H9 (cell line): ENCODE measurements around the gene RASGRF2. TPM values are rescaled to one million over a fixed set of nuclear protein-coding genes. Genes with fewer than 3 reads are reported as not detected.

Experiments used
- DNase-seq: peaks from one replicate; pipeline ENCODE4 v3.0.0-alpha.2; 2017
- H2AFZ ChIP-seq: one replicate; pipeline ENCODE4 v1.6.1; 2013; ENCODE audit warnings: mild to moderate bottlenecking, low read length, control low read depth, moderate library complexity
- H2AK5ac ChIP-seq: 2 replicates; pipeline ENCODE4 v1.6.1; 2013; ENCODE audit warnings: low read length, control low read depth, mixed read lengths; ENCODE audit not compliant: insufficient read length
- H2BK120ac ChIP-seq: one replicate; pipeline ENCODE4 v1.6.1; 2013; ENCODE audit warnings: low read depth, mild to moderate bottlenecking, low read length, control low read depth, inconsistent platforms; ENCODE audit not compliant: poor library complexity, severe bottlenecking
- H2BK12ac ChIP-seq: 2 replicates; pipeline ENCODE4 v1.6.1; 2013; ENCODE audit warnings: low read length, control low read depth, mixed read lengths, low read depth; ENCODE audit not compliant: insufficient read length
- H2BK15ac ChIP-seq: 2 replicates; pipeline ENCODE4 v1.6.1; 2013; ENCODE audit warnings: low read depth, low read length, control low read depth
- H2BK20ac ChIP-seq: one replicate; pipeline ENCODE4 v1.6.1; 2013; ENCODE audit warnings: low read depth, mild to moderate bottlenecking, low read length, control low read depth, inconsistent platforms; ENCODE audit not compliant: poor library complexity, severe bottlenecking
- H2BK5ac ChIP-seq: 2 replicates; pipeline ENCODE4 v1.6.1; 2013; ENCODE audit warnings: low read length, control low read depth, mixed read lengths; ENCODE audit not compliant: insufficient read length
- H3K14ac ChIP-seq: 2 replicates; pipeline ENCODE4 v1.6.1; 2013; ENCODE audit warnings: low read length, control low read depth; ENCODE audit not compliant: insufficient read depth
- H3K18ac ChIP-seq: 2 replicates; pipeline ENCODE4 v1.6.1; 2013; ENCODE audit warnings: low read depth, mild to moderate bottlenecking, mixed read lengths, low read length, control low read depth; ENCODE audit not compliant: insufficient read length
- H3K23ac ChIP-seq: 2 replicates; pipeline ENCODE4 v1.6.1; 2013; ENCODE audit warnings: low read length, control low read depth, mixed read lengths, low read depth; ENCODE audit not compliant: insufficient read length
- H3K23me2 ChIP-seq: 2 replicates; pipeline ENCODE4 v1.6.1; 2013; ENCODE audit warnings: low read depth, mild to moderate bottlenecking, mixed read lengths, low read length, control low read depth; ENCODE audit not compliant: insufficient read length, poor library complexity, severe bottlenecking
- H3K27ac ChIP-seq: 2 replicates; pipeline ENCODE4 v1.5.1; 2013; ENCODE audit warnings: low read length, control low read depth, mixed read lengths, low read depth; ENCODE audit not compliant: insufficient read length
- H3K27me3 ChIP-seq: 2 replicates; pipeline ENCODE4 v1.6.1; 2013; ENCODE audit warnings: low read length, control low read depth, inconsistent platforms; ENCODE audit not compliant: insufficient read depth
- H3K4ac ChIP-seq: 2 replicates; pipeline ENCODE4 v1.6.1; 2013; ENCODE audit warnings: low read depth, mild to moderate bottlenecking, control low read depth, inconsistent platforms, low read length, moderate library complexity
- H3K4me1 ChIP-seq: 2 replicates; pipeline ENCODE4 v1.6.1; 2013; ENCODE audit warnings: low read length, control low read depth, inconsistent platforms; ENCODE audit not compliant: insufficient read depth
- H3K4me2 ChIP-seq: 2 replicates; pipeline ENCODE4 v1.6.1; 2013; ENCODE audit warnings: low read length, control low read depth, mixed read lengths; ENCODE audit not compliant: insufficient read length, insufficient read depth
- H3K56ac ChIP-seq: 2 replicates; pipeline ENCODE4 v1.6.1; 2013; ENCODE audit warnings: low read depth, mild to moderate bottlenecking, mixed read lengths, low read length, control low read depth; ENCODE audit not compliant: insufficient read length
- H3K79me1 ChIP-seq: 2 replicates; pipeline ENCODE4 v1.6.1; 2013; ENCODE audit warnings: low read depth, mild to moderate bottlenecking, moderate library complexity, low read length, control low read depth, inconsistent platforms; ENCODE audit not compliant: insufficient read depth, poor library complexity, severe bottlenecking
- H3K79me2 ChIP-seq: 2 replicates; pipeline ENCODE4 v1.6.1; 2013; ENCODE audit warnings: low read length, control low read depth, inconsistent platforms; ENCODE audit not compliant: insufficient read depth
- H3K9ac ChIP-seq: 2 replicates; pipeline ENCODE4 v1.6.1; 2013; ENCODE audit warnings: low read length, control low read depth, mixed read lengths; ENCODE audit not compliant: insufficient read length; ENCODE audit errors: extremely low read depth
- H3K9me3 ChIP-seq: one replicate; pipeline ENCODE4 v1.6.1; 2013; ENCODE audit warnings: low read depth, low read length, inconsistent platforms; ENCODE audit not compliant: control insufficient read depth
- H3T11ph ChIP-seq: one replicate; pipeline ENCODE4 v1.6.1; 2013; ENCODE audit warnings: mild to moderate bottlenecking, low read length, control low read depth, inconsistent platforms
- H4K20me1 ChIP-seq: one replicate; pipeline ENCODE4 v1.6.1; 2013; ENCODE audit not compliant: control insufficient read depth, insufficient read length, insufficient read depth
- H4K5ac ChIP-seq: 2 replicates; pipeline ENCODE4 v1.6.1; 2013; ENCODE audit warnings: low read depth, mild to moderate bottlenecking, mixed read lengths, low read length, control low read depth; ENCODE audit not compliant: insufficient read length
- H4K8ac ChIP-seq: replicated peaks from 2 replicates; pipeline ENCODE4 v1.6.1; 2013; ENCODE audit warnings: low read length, control low read depth, mixed read lengths, low read depth; ENCODE audit not compliant: insufficient read length
- H4K91ac ChIP-seq: 2 replicates; pipeline ENCODE4 v1.6.1; 2013; ENCODE audit warnings: low read depth, mild to moderate bottlenecking, moderate library complexity, mixed read lengths, low read length, control low read depth; ENCODE audit not compliant: insufficient read length
- H3K27ac Mint-ChIP-seq, 3 experiments: 2 replicates in 2 of 3; 3 replicates in 1 of 3; pipeline ENCODE4 v1.8.0; 2020 to 2021; ENCODE audit warnings: mixed read lengths in 3 of 3, mild to moderate bottlenecking in 1 of 3, moderate library complexity in 1 of 3
- H3K27me3 Mint-ChIP-seq: 2 replicates; pipeline ENCODE4 v1.8.0; 2021; ENCODE audit warnings: low read depth, mild to moderate bottlenecking, moderate library complexity, mixed read lengths
- H3K36me3 Mint-ChIP-seq, 3 experiments: 2 replicates in 2 of 3; 3 replicates in 1 of 3; pipeline ENCODE4 v1.8.0; 2020 to 2021; ENCODE audit warnings: low read depth in 3 of 3, mixed read lengths in 3 of 3; ENCODE audit not compliant: insufficient read depth in 1 of 3
- H3K4me1 Mint-ChIP-seq, 2 experiments: 2 replicates each; pipeline ENCODE4 v1.8.0; 2020; ENCODE audit warnings: mixed read lengths in 2 of 2
- H3K4me3 Mint-ChIP-seq, 2 experiments: 2 replicates in 1 of 2; 3 replicates in 1 of 2; pipeline ENCODE4 v1.8.0; 2020 to 2021; ENCODE audit warnings: mild to moderate bottlenecking in 2 of 2, mixed read lengths in 2 of 2, moderate library complexity in 1 of 2
- H3K9me3 Mint-ChIP-seq, 2 experiments: 2 replicates in 1 of 2; 3 replicates in 1 of 2; pipeline ENCODE4 v1.8.0; 2020; ENCODE audit warnings: mild to moderate bottlenecking in 2 of 2, mixed read lengths in 2 of 2, moderate library complexity in 1 of 2
- CTCF ChIP-seq: fragments of 200-600 bp; sonication (generic); conservative IDR thresholded peaks from 3 replicates; pipeline ENCODE4 v1.8.0; 2021; ENCODE audit warnings: antibody characterized with exemption, mild to moderate bottlenecking
- WGBS: extraction: QIAGEN DNeasy Blood & Tissue Kit; methylation state at CpG from one replicate; pipeline ENCODE4 v1.1.7; 2013; ENCODE audit warnings: missing lambda C conversion rate, low lambda C conversion rate, mixed read lengths; ENCODE audit not compliant: insufficient read length; ENCODE audit errors: extremely low coverage; 5-methylcytosine and 5-hydroxymethylcytosine counted together
- total RNA-seq: library from RNA; stranded (reverse); gene quantifications from 2 replicates; pipeline ENCODE4 v1.2.1, GENCODE V29; 2021

Gene RASGRF2
- total RNA-seq, 1 experiment from 2014 or later = 13.5 TPM

- H4K8ac ChIP-seq = no peak overlapping the region
- H4K5ac ChIP-seq = no peak overlapping the region
- no peak for DNase-seq
- no peaks in the 10 kb centered on the region for H3K4me1 ChIP-seq
- no peak overlapping the region for H3K18ac ChIP-seq
- no peaks in the 10 kb centered on the region for H3K9me3 ChIP-seq
- H3K23ac ChIP-seq = no peak overlapping the region
- WGBS = no CpG with 5 or more reads among the region's 1 CpG
- no peak overlapping the region for H4K91ac ChIP-seq
- no peak overlapping the region for H3K14ac ChIP-seq
- H3T11ph ChIP-seq = no peak overlapping the region
- no peak overlapping the region for H3K4me3 Mint-ChIP-seq
- no peak overlapping the region for H3K4ac ChIP-seq
- H2BK15ac ChIP-seq = no peak overlapping the region
- no peak overlapping the region for H2BK12ac ChIP-seq
- no peak overlapping the region for H3K9ac ChIP-seq
- no peak overlapping the region for H3K56ac ChIP-seq
- H2BK120ac ChIP-seq = no peak overlapping the region
- H3K27ac ChIP-seq = no peak overlapping the region
- H4K20me1 ChIP-seq = no peaks in the 10 kb centered on the region
- peaks cover 0 to 3% of the 10 kb centered on the region in 2 experiments; a peak in 1 of 4 replicates for H3K4me1 Mint-ChIP-seq
- no peaks in the 10 kb centered on the region for H3K23me2 ChIP-seq
- TF ChIP-seq CTCF = no peak
- no peak overlapping the region for H2BK20ac ChIP-seq
- no peak overlapping the region for H2AFZ ChIP-seq
- H3K79me2 ChIP-seq = no peaks in the 10 kb centered on the region
- no peaks in the 10 kb centered on the region for H3K27me3 ChIP-seq
- H2BK5ac ChIP-seq = no peak overlapping the region
- no peaks in the 10 kb centered on the region for H3K27me3 Mint-ChIP-seq
- no peak overlapping the region for H2AK5ac ChIP-seq
- H3K36me3 Mint-ChIP-seq = no peaks in the 10 kb centered on the region; a peak in 4 of 7 replicates
- no peak overlapping the region for H3K27ac Mint-ChIP-seq
- peaks cover 0 to 3% of the 10 kb centered on the region in 2 experiments; a peak in 2 of 5 replicates for H3K9me3 Mint-ChIP-seq
- H3K79me1 ChIP-seq = no peaks in the 10 kb centered on the region
- no peak overlapping the region for H3K4me2 ChIP-seq
These were observed 98.0 kb downstream of the RASGRF2 start for GRCh38 chr5:81058121-81058520.
